Esophagus muscularis mucosa (tissue), 4 donors: Measurements from ENCODE around the gene PPP2R3A. TPM values are rescaled to one million over a fixed set of nuclear protein-coding genes. Genes with fewer than 3 reads are reported as not detected.

Experiments used
- DNase-seq: peaks from one replicate; pipeline ENCODE4 v3.0.0-alpha.2; 2017; ENCODE audit errors: extremely low spot score
- H3K27ac ChIP-seq, 4 donors: fragments of 200-600 bp; sonication (generic); replicated peaks in 1 of 4; 1 replicate in 3 of 4; 2 replicates in 1 of 4; pipeline ENCODE4 v1.5.1; 2016 to 2019; ENCODE audit warnings: mild to moderate bottlenecking in 1 of 4
- H3K27me3 ChIP-seq, 4 donors: fragments of 200-600 bp; sonication (generic); one replicate each; pipeline versions ENCODE4 v1.5.1 to v1.6.0; 2016 to 2019
- H3K36me3 ChIP-seq, 4 donors: fragments of 200-600 bp; sonication (generic); one replicate each; pipeline ENCODE4 v1.5.1; 2016 to 2019
- H3K4me1 ChIP-seq, 4 donors: fragments of 200-600 bp; sonication (generic); one replicate each; pipeline ENCODE4 v1.5.1; 2016 to 2019
- H3K4me3 ChIP-seq, 4 donors: fragments of 200-600 bp; sonication (generic); 1 replicate in 2 of 4; 2 replicates in 2 of 4; pipeline ENCODE4 v1.5.1; 2016 to 2019; ENCODE audit warnings: mild to moderate bottlenecking in 4 of 4, moderate library complexity in 1 of 4
- H3K9me3 ChIP-seq, 4 donors: fragments of 200-600 bp; sonication (generic); 1 replicate in 3 of 4; 2 replicates in 1 of 4; pipeline ENCODE4 v1.5.1; 2016 to 2019
- CTCF ChIP-seq, 3 experiments: fragments of 200-600 bp in 2 of 3; fragments of 450-650 bp in 1 of 3; sonication (generic) in 2 of 3; IDR thresholded peaks; one replicate each; pipeline ENCODE4 v1.5.1; 2017 to 2019; ENCODE audit warnings: antibody characterized with exemption in 3 of 3, mild to moderate bottlenecking in 2 of 3, moderate library complexity in 1 of 3
- EP300 ChIP-seq: sonication (generic); formaldehyde crosslinking; IDR thresholded peaks from one replicate; pipeline ENCODE4 v1.6.1; 2017; ENCODE audit warnings: antibody characterized with exemption
- POLR2A ChIP-seq: fragments of 450-650 bp; IDR thresholded peaks from one replicate; pipeline ENCODE4 v1.6.1; 2017; ENCODE audit warnings: antibody characterized with exemption, moderate library complexity, mild to moderate bottlenecking, low read depth
- POLR2AphosphoS5 ChIP-seq, 2 donors: sonication (generic); formaldehyde crosslinking; IDR thresholded peaks; one replicate each; pipeline ENCODE4 v1.6.1; 2017; ENCODE audit warnings: antibody characterized with exemption in 2 of 2
- WGBS: methylation state at CpG from one replicate; pipeline ENCODE4 v1.1.5; 2018; 5-methylcytosine and 5-hydroxymethylcytosine counted together
- intact Hi-C: fragments of 100-400 bp; cut with DNase I; formaldehyde crosslinking; loops from one replicate; pipeline ENCODE4 v1.15.1; 2023
- total RNA-seq, 4 donors: library from RNA; depleted of rRNA; stranded (reverse); fragments of >200 nt; gene quantifications; one replicate each; pipeline versions ENCODE4 v1.1.0 to v1.2.1, GENCODE V29; 2016

Gene PPP2R3A
- total RNA-seq, 4 donors from 2014 or later, result 19.4 to 28.9 (median 26.3) TPM

DNA sequence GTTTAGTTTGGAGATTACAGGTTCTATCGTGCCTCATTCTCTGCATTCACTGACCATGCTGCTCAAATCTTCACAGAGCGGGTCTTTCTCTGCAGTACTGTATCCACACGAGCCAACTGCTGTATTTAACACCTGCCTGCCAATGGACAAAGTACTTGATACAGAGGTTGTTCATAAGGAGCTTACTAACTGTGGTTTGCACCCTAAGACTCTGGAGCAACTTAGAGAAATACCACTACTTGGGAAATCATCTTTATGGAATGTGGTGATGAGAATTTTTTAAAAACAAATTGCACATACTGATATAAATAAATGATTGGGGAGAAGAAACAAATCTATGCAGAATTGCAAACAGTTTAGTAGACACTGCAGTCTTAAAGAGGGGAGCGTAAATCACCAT lies 90.0 kb downstream of the PPP2R3A start:
- no peak overlapping the region for H3K27ac ChIP-seq
- no peaks in the 10 kb centered on the region for H3K27me3 ChIP-seq
- DNase-seq, result no peak
- peaks cover 9 to 48% (median 27%) of the 10 kb centered on the region in 4 donors for H3K36me3 ChIP-seq
- 89% methylated on average over 4 of the region's 4 CpGs for WGBS
- H3K9me3 ChIP-seq, result no peaks in the 10 kb centered on the region
- H3K4me3 ChIP-seq, result no peak overlapping the region
- intact Hi-C loops, result no loop called here
- TF ChIP-seq CTCF (IDR thresholded peaks at IDR 0.05), result no peak
- TF ChIP-seq POLR2AphosphoS5 (IDR thresholded peaks at IDR 0.05), result no peak
- no peak for TF ChIP-seq POLR2A
- no peak for TF ChIP-seq EP300
- no peaks in the 10 kb centered on the region for H3K4me1 ChIP-seq

- Histone ChIP-seq H3K36me3 (peaks cover 0 to 13% (median 0%) of the 10 kb centered on the region in 4 donors), H3K4me3 (no peak overlapping the region), H3K27ac (no peak overlapping the region), H3K27me3 (no peaks in the 10 kb centered on the region), H3K4me1 (peaks cover 20 to 32% (median 24%) of the 10 kb centered on the region in 4 donors), H3K9me3 (no peaks in the 10 kb centered on the region)
- intact Hi-C loops, result no loop called here
- 91% methylated on average over 2 of the region's 2 CpGs for WGBS
- TF ChIP-seq EP300, result no peak
- TF ChIP-seq POLR2A, result no peak
- TF ChIP-seq POLR2AphosphoS5 (IDR thresholded peaks at IDR 0.05), result no peak
- no peak for TF ChIP-seq CTCF (IDR thresholded peaks at IDR 0.05)
- DNase-seq, result no peak
Measured at GRCh38 chr3:136067211-136067610, 101.7 kb downstream of the PPP2R3A start.

- Histone ChIP-seq H3K4me3 (no peak overlapping the region), H3K27ac (peak overlapping the region in 3 of 4 donors; percentile 0 to 82 (median 72)), H3K4me1 (peaks cover 20 to 36% (median 24%) of the 10 kb centered on the region in 4 donors), H3K27me3 (no peaks in the 10 kb centered on the region), H3K9me3 (no peaks in the 10 kb centered on the region), H3K36me3 (peaks cover 0 to 16% (median 0%) of the 10 kb centered on the region in 4 donors)
- intact Hi-C loops, result no loop called here
- DNase-seq, result no peak
- TF ChIP-seq POLR2A (no peak), EP300 (no peak), POLR2AphosphoS5 (IDR thresholded peaks at IDR 0.05) (no peak), CTCF (IDR thresholded peaks at IDR 0.05) (no peak)
- WGBS, result 80% methylated on average over 5 of the region's 5 CpGs
Measured at GRCh38 chr3:136068708-136069107, 103.2 kb downstream of the PPP2R3A start.

- DNase-seq, result no peak
- 51% methylated on average over 5 of the region's 5 CpGs for WGBS
- intact Hi-C loops, result no loop called here
- Histone ChIP-seq H3K4me1 (peaks cover 20 to 36% (median 24%) of the 10 kb centered on the region in 4 donors), H3K36me3 (peaks cover 0 to 16% (median 0%) of the 10 kb centered on the region in 4 donors), H3K27ac (peak overlapping the region; percentile 68 to 82 (median 77)), H3K27me3 (no peaks in the 10 kb centered on the region), H3K9me3 (no peaks in the 10 kb centered on the region), H3K4me3 (no peak overlapping the region)
- TF ChIP-seq POLR2AphosphoS5 (IDR thresholded peaks at IDR 0.05) (no peak), EP300 (no peak), CTCF (IDR thresholded peaks at IDR 0.05) (no peak), POLR2A (no peak)
Measured at GRCh38 chr3:136069933-136070332, 104.4 kb downstream of the PPP2R3A start.

DNA sequence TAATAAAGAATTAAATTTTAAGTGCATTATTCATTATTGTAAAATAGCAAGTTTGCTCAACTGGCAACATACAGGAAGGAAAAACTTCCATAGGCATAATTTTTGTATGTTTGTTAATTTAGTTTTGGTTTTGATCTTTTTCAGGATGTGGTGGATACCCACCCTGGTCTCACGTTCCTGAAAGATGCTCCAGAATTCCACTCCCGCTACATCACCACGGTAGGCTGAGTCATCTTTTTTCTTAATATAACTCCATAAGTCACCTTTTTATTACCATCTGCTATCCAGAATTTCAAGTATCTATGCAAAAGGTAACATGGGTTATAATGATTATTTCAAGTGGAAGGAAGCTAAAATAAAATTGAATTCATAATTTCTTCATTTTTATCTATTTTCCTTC lies 104.8 kb downstream of the PPP2R3A start:
- 17% methylated on average over 3 of the region's 3 CpGs for WGBS
- TF ChIP-seq POLR2A (no peak), EP300 (no peak), POLR2AphosphoS5 (IDR thresholded peaks at IDR 0.05) (no peak), CTCF (IDR thresholded peaks at IDR 0.05) (no peak)
- no peaks in the 10 kb centered on the region for H3K9me3 ChIP-seq
- no peak for DNase-seq
- peaks cover 20 to 36% (median 24%) of the 10 kb centered on the region in 4 donors for H3K4me1 ChIP-seq
- peaks cover 0 to 16% (median 0%) of the 10 kb centered on the region in 4 donors for H3K36me3 ChIP-seq
- no peak overlapping the region for H3K4me3 ChIP-seq
- intact Hi-C loops, result no loop called here
- no peaks in the 10 kb centered on the region for H3K27me3 ChIP-seq
- peak overlapping the region; percentile 68 to 82 (median 77) for H3K27ac ChIP-seq
